A549 (cell line): ENCODE measurements around the gene TGM4. TPM values are rescaled to one million over a fixed set of nuclear protein-coding genes. Genes with fewer than 3 reads are reported as not detected.

Experiments used
- ATAC-seq, 2 experiments: fragments of 200-7000 bp in 1 of 2; fragments of >200 bp in 1 of 2; cut with Nextera tagmentation in 1 of 2; cut with Tn5 transposase in 1 of 2; 3 replicates each; pipeline versions ENCODE4 v1.8.0 to v1.9.1; 2018 to 2020; ENCODE audit warnings: mild to moderate bottlenecking in 1 of 2, moderate library complexity in 1 of 2
- CTCF ChIA-PET: fragments of 300-600 bp; sonication (Branson Sonifier 250); formaldehyde crosslinking; extraction: SDS; loops from one replicate; lab custom pipeline; 2021; ENCODE audit warnings: antibody characterized with exemption, inconsistent platforms; lab: Yijun Ruan, JAX
- POLR2A ChIA-PET: fragments of 350-600 bp; formaldehyde crosslinking; extraction: SDS; loops from one replicate; lab custom pipeline; 2021; ENCODE audit warnings: antibody characterized with exemption, inconsistent platforms; lab: Yijun Ruan, JAX
- DNase-seq, 2 experiments: peaks; one replicate each; pipeline versions ENCODE4 v3.0.0 to v3.0.0-alpha.2; 2011 to 2016; ENCODE audit warnings: low read depth in 1 of 2, low spot score in 1 of 2
- FAIRE-seq: peaks from 2 replicates; lab custom pipeline; 2011; peaks lifted over from hg19 to GRCh38; lab: Jason Lieb, UNC
- H3K27ac ChIP-seq, 2 experiments: fragments of >200 bp; sonication (Bioruptor Twin); formaldehyde crosslinking; 3 replicates each; pipeline ENCODE4 v1.5.1; 2016 to 2017
- H3K4me1 ChIP-seq: fragments of >200 bp; sonication (Bioruptor Twin); formaldehyde crosslinking; 3 replicates; pipeline ENCODE4 v1.6.1; 2016
- H3K4me2 ChIP-seq: fragments of >200 bp; sonication (Bioruptor Twin); formaldehyde crosslinking; 3 replicates; pipeline ENCODE4 v1.6.1; 2016
- H3K4me3 ChIP-seq: fragments of >200 bp; sonication (Bioruptor Twin); formaldehyde crosslinking; 3 replicates; pipeline ENCODE4 v1.5.1; 2016
- H3K9me3 ChIP-seq: fragments of >200 bp; sonication (Bioruptor Twin); formaldehyde crosslinking; 3 replicates; pipeline ENCODE4 v1.6.1; 2016
- BHLHE40 ChIP-seq: IDR thresholded peaks from 2 replicates; pipeline ENCODE4 v1.6.1; 2012; ENCODE audit warnings: low read depth, low read length, inconsistent platforms
- CBX8 ChIP-seq: fragments of 200-600 bp; sonication (generic); IDR thresholded peaks from 2 replicates; pipeline ENCODE4 v1.6.1; 2016
- CEBPB ChIP-seq, 2 experiments: fragments of >200 bp in 1 of 2; sonication (Bioruptor Twin) in 1 of 2; formaldehyde crosslinking in 1 of 2; IDR thresholded peaks; 2 replicates each; pipeline ENCODE4 v1.6.1; 2012 to 2016
- CHD4 ChIP-seq: fragments of 200-600 bp; sonication (generic); IDR thresholded peaks from 2 replicates; pipeline ENCODE4 v1.6.1; 2016; ENCODE audit warnings: antibody characterized with exemption, mild to moderate bottlenecking, borderline replicate concordance
- EHMT2 ChIP-seq: fragments of 200-600 bp; sonication (generic); IDR thresholded peaks from 2 replicates; pipeline ENCODE4 v1.6.1; 2016; ENCODE audit warnings: antibody characterized with exemption, low read depth, mild to moderate bottlenecking, moderate library complexity
- EP300 ChIP-seq, 2 experiments: fragments of >200 bp; sonication (Bioruptor Twin); formaldehyde crosslinking; IDR thresholded peaks; 2 replicates in 1 of 2; 3 replicates in 1 of 2; pipeline ENCODE4 v1.6.1; 2016 to 2017
- FOSB ChIP-seq: fragments of 250-450 bp; sonication (Bioruptor Pico); IDR thresholded peaks from 2 replicates; pipeline ENCODE4 v1.5.0; 2020; ENCODE audit warnings: mild to moderate bottlenecking, moderate library complexity
- FOXS1 ChIP-seq: fragments of 250-450 bp; sonication (Bioruptor Pico); IDR thresholded peaks from 2 replicates; pipeline ENCODE4 v1.5.0; 2020; ENCODE audit warnings: mild to moderate bottlenecking, moderate library complexity
- GATA3 ChIP-seq: IDR thresholded peaks from 2 replicates; pipeline ENCODE4 v1.6.1; 2012; ENCODE audit warnings: borderline replicate concordance
- HDAC2 ChIP-seq: fragments of 200-600 bp; sonication (generic); IDR thresholded peaks from 2 replicates; pipeline ENCODE4 v1.6.1; 2016
- HEYL ChIP-seq: fragments of 250-450 bp; sonication (Bioruptor Pico); IDR thresholded peaks from 2 replicates; pipeline ENCODE4 v1.8.0; 2021; ENCODE audit warnings: mild to moderate bottlenecking, moderate library complexity
- HOXA7 ChIP-seq: fragments of 250-450 bp; sonication (Bioruptor Pico); IDR thresholded peaks from 2 replicates; pipeline ENCODE4 v1.5.0; 2020; ENCODE audit warnings: mild to moderate bottlenecking, moderate library complexity
- HOXB13 ChIP-seq: fragments of 250-450 bp; sonication (Bioruptor Pico); IDR thresholded peaks from 2 replicates; pipeline ENCODE4 v1.5.0; 2020; ENCODE audit warnings: low read depth, mild to moderate bottlenecking, moderate library complexity
- HOXB5 ChIP-seq: fragments of 250-450 bp; sonication (Bioruptor Pico); IDR thresholded peaks from 2 replicates; pipeline ENCODE4 v1.5.0; 2020; ENCODE audit warnings: mild to moderate bottlenecking, moderate library complexity
- JUNB ChIP-seq: fragments of >200 bp; sonication (Bioruptor Twin); formaldehyde crosslinking; IDR thresholded peaks from 2 replicates; pipeline ENCODE4 v1.6.1; 2016
- KDM5A ChIP-seq: fragments of 200-600 bp; sonication (generic); IDR thresholded peaks from 2 replicates; pipeline ENCODE4 v1.6.1; 2016; ENCODE audit warnings: antibody characterized with exemption, mild to moderate bottlenecking
- MAZ ChIP-seq: fragments of 150-350 bp; IDR thresholded peaks from 2 replicates; pipeline ENCODE4 v1.6.1; 2014; ENCODE audit warnings: antibody characterized with exemption, low read depth, low read length, borderline replicate concordance
- NFE2L2 ChIP-seq: fragments of 150-350 bp; conservative IDR thresholded peaks from 2 replicates; pipeline ENCODE4 v1.6.1; 2014; ENCODE audit warnings: low read length
- PHF8 ChIP-seq: fragments of 200-600 bp; sonication (generic); IDR thresholded peaks from 2 replicates; pipeline ENCODE4 v1.6.1; 2016; ENCODE audit warnings: low read depth, mild to moderate bottlenecking, antibody characterized with exemption, moderate library complexity, borderline replicate concordance
- POLR2A ChIP-seq: IDR thresholded peaks from 2 replicates; pipeline ENCODE4 v1.6.1; 2012; ENCODE audit warnings: mild to moderate bottlenecking, low read length
- RAD21 ChIP-seq, 2 experiments: fragments of >200 bp in 1 of 2; sonication (Bioruptor Twin) in 1 of 2; formaldehyde crosslinking in 1 of 2; IDR thresholded peaks in 1 of 2; conservative IDR thresholded peaks in 1 of 2; 2 replicates in 1 of 2; 3 replicates in 1 of 2; pipeline ENCODE4 v1.6.1; 2012 to 2018; ENCODE audit warnings: inconsistent platforms in 1 of 2
- RARB ChIP-seq: fragments of 250-450 bp; sonication (Bioruptor Pico); IDR thresholded peaks from 2 replicates; pipeline ENCODE4 v1.8.0; 2021; ENCODE audit warnings: mild to moderate bottlenecking, moderate library complexity
- RCOR1 ChIP-seq: fragments of 150-350 bp; IDR thresholded peaks from 2 replicates; pipeline ENCODE4 v1.6.1; 2014; ENCODE audit warnings: antibody characterized with exemption, low read length, low read depth
- RFX5 ChIP-seq: fragments of 450-650 bp; IDR thresholded peaks from 2 replicates; pipeline ENCODE4 v1.7.1; 2014; ENCODE audit warnings: antibody characterized with exemption, mild to moderate bottlenecking, moderate library complexity
- RNF2 ChIP-seq: fragments of 200-600 bp; sonication (generic); IDR thresholded peaks from 2 replicates; pipeline ENCODE4 v1.6.1; 2016; ENCODE audit warnings: low read depth, mild to moderate bottlenecking, antibody characterized with exemption, moderate library complexity, borderline replicate concordance
- TP53 ChIP-seq: fragments of 250-450 bp; sonication (Bioruptor Pico); IDR thresholded peaks from 2 replicates; pipeline ENCODE4 v1.5.0; 2021; ENCODE audit warnings: mild to moderate bottlenecking, moderate library complexity
- ZC3H11A ChIP-seq: fragments of 450-650 bp; IDR thresholded peaks from 2 replicates; pipeline ENCODE4 v1.6.1; 2014; ENCODE audit warnings: antibody characterized with exemption, mild to moderate bottlenecking
- ZSCAN20 ChIP-seq: fragments of 250-450 bp; sonication (Bioruptor Pico); IDR thresholded peaks from 2 replicates; pipeline ENCODE4 v1.8.0; 2022; ENCODE audit warnings: mild to moderate bottlenecking, moderate library complexity
- WGBS: methylation state at CpG from one replicate; pipeline ENCODE4 v1.1.6; 2017; ENCODE audit errors: missing lambda C conversion rate; 5-methylcytosine and 5-hydroxymethylcytosine counted together
- polyA plus RNA-seq, 4 experiments: library from polyadenylated mRNA; depleted of rRNA in 3 of 4; stranded (reverse); fragments of >200 nt; fragmentation: RNase III in 1 of 4; extraction: RNeasy Plus Mini Kit Qiagen cat#74134 plus additional on column Dnase treatment in 1 of 4; gene quantifications; 2 replicates in 3 of 4; 3 replicates in 1 of 4; pipeline ENCODE4 v1.2.3, GENCODE V29; 2011 to 2017
- TF ChIP-seq, protein P1 (sequence below): fragments of 450-650 bp; IDR thresholded peaks from 2 replicates; pipeline ENCODE4 v1.6.1; 2014; ENCODE audit warnings: antibody characterized with exemption
- TF ChIP-seq, protein P2 (sequence below): fragments of 250-450 bp; sonication (Bioruptor Pico); IDR thresholded peaks from 2 replicates; pipeline ENCODE4 v1.5.0; 2020; ENCODE audit warnings: low read depth, mild to moderate bottlenecking, moderate library complexity
- TF ChIP-seq, protein P3 (sequence below): fragments of 250-450 bp; sonication (Bioruptor Pico); IDR thresholded peaks from 2 replicates; pipeline ENCODE4 v1.5.0; 2021; ENCODE audit warnings: mild to moderate bottlenecking, moderate library complexity, borderline replicate concordance
- TF ChIP-seq, protein P4 (sequence below): fragments of >200 bp; sonication (Bioruptor Twin); formaldehyde crosslinking; IDR thresholded peaks from 3 replicates; pipeline ENCODE4 v1.5.1; 2016

TGM4 gene
- polyA plus RNA-seq, 2 of the 4 experiments (the other 2 are of a cell fraction), result 0.01 TPM; not detected in 1

DNA sequence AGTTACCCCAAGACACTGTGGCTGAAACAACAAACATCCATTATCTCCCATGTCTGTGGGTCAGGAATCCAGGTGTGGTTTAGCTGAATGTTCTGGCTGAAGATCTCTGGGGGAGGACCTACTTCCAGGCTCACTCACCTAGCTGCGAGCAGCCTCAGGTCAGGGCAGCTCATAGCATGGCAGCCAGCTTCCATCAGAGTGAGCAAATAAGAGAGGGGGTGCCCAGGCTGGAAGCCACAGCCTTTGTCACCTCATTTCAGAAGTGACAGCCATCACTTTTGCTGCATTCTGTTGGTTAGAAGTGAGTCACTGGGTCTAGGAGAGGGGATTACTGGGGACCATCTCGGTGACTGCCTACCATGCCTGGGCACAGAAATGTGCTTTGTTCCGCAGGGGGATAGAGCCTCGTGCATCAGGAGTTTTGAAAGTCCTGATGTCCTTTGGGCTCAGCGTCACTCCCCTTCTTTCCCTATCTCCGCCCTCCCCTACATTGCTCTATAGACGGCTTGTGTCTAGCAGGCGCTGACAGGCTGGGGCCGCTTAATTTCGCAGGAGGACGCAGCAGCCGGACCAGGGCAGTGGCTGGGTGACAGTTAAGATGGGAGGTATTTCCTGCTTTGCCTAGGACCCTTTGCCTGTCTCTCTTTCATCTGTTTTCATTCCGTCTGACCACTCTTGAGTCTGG lies 25.4 kb downstream of the TGM4 start (continued):
- TF ChIP-seq GATA3 (no peak), ZSCAN20 (CRISPR knock-in tag) (no peak), TP53 (CRISPR knock-in tag) (no peak), CBX8 (no peak), RAD21 (conservative IDR thresholded peaks at IDR 0.05 in 1 of 2, IDR thresholded peaks at IDR 0.05 in 1 of 2) (no peak)

DNA sequence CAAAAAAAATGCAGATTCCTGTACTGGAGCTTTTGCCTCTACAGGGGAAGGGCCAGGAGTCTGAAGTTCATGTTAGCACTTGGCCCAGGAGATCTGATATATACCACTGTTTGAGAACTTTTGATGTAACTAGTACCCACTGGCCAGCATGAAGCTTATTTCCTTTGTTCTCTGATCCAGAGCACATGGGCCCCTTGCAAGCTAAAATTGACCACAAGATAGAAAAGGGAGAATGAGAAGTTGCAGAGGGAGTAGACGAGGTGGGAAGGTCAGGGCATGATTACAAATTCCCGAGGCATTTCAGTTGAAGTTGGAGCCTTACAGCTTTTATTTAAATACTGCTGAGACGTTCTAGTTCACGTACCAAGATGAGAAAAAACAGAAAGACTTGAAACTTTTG lies 28.2 kb downstream of the TGM4 start:
- Histone ChIP-seq H3K4me1 (no peaks in the 10 kb centered on the region), H3K9me3 (peaks cover 3% of the 10 kb centered on the region; the same call in 1 of the 3 replicates), H3K27ac (no peak overlapping the region), H3K4me2 (no peak overlapping the region), H3K4me3 (no peak overlapping the region)
- DNase-seq, result no peak
- WGBS, result 73% methylated on average over 4 of the region's 4 CpGs
- ATAC-seq, result no peak
- CTCF ChIA-PET, result no interaction called here
- POLR2A ChIA-PET, result no interaction called here
- FAIRE-seq, result no peak
- no peak for TF ChIP-seq FOXS1 (CRISPR knock-in tag)
- TF ChIP-seq ZC3H11A, result no peak
- no peak for TF ChIP-seq MAZ
- no peak for TF ChIP-seq RFX5
- TF ChIP-seq, protein P1, sequence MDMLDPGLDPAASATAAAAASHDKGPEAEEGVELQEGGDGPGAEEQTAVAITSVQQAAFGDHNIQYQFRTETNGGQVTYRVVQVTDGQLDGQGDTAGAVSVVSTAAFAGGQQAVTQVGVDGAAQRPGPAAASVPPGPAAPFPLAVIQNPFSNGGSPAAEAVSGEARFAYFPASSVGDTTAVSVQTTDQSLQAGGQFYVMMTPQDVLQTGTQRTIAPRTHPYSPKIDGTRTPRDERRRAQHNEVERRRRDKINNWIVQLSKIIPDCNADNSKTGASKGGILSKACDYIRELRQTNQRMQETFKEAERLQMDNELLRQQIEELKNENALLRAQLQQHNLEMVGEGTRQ, result no peak
- TF ChIP-seq HEYL (CRISPR knock-in tag), result no peak
- TF ChIP-seq CHD4, result no peak
- TF ChIP-seq JUNB, result no peak
- TF ChIP-seq EHMT2, result no peak
- TF ChIP-seq HOXB5 (CRISPR knock-in tag), result no peak
- no peak for TF ChIP-seq HOXB13 (CRISPR knock-in tag)
- TF ChIP-seq EP300 (IDR thresholded peaks at IDR 0.05), result no peak
- no peak for TF ChIP-seq PHF8
- TF ChIP-seq FOSB, result no peak
- TF ChIP-seq RCOR1, result no peak
- TF ChIP-seq RARB (CRISPR knock-in tag), result no peak

DNA sequence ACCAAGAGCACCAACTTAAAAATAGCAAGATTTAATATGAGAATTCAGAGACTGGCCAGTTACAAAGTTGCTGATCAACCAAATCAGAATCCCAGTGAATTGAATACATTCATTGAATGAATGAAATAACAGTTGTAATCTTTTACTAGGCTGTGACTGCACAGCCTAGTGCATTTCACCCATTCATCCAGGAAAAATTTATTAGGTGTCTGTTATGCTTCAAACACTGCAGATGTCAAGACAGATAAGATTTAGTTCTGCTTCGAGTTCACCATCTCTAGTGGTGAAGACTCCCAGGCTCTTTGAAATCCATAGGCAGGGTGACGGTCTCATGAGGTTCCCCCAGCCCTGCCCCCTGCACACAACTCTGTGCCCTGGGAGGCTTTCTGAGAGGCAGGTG lies 28.9 kb downstream of the TGM4 start:
- ChIA-PET CTCF (no interaction called here), POLR2A (no interaction called here)
- ATAC-seq, result no peak
- Histone ChIP-seq H3K9me3 (peaks cover 3% of the 10 kb centered on the region; the same call in 1 of the 3 replicates), H3K4me1 (no peaks in the 10 kb centered on the region), H3K27ac (no peak overlapping the region), H3K4me2 (no peak overlapping the region), H3K4me3 (no peak overlapping the region)
- no peak for DNase-seq
- no peak for FAIRE-seq
- WGBS, result 29% methylated on average over 1 of the region's 2 CpGs
- TF ChIP-seq GATA3 (no peak), BHLHE40 (no peak), RNF2 (no peak), NFE2L2 (no peak), HDAC2 (no peak), HOXB5 (CRISPR knock-in tag) (no peak), HOXA7 (CRISPR knock-in tag) (no peak), CEBPB (IDR thresholded peaks at IDR 0.05) (no peak), EP300 (IDR thresholded peaks at IDR 0.05) (no peak), POLR2A (no peak), KDM5A (no peak), TP53 (CRISPR knock-in tag) (no peak)
- TF ChIP-seq, protein P2, sequence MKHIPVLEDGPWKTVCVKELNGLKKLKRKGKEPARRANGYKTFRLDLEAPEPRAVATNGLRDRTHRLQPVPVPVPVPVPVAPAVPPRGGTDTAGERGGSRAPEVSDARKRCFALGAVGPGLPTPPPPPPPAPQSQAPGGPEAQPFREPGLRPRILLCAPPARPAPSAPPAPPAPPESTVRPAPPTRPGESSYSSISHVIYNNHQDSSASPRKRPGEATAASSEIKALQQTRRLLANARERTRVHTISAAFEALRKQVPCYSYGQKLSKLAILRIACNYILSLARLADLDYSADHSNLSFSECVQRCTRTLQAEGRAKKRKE (CRISPR knock-in tag), result no peak
- TF ChIP-seq, protein P3, sequence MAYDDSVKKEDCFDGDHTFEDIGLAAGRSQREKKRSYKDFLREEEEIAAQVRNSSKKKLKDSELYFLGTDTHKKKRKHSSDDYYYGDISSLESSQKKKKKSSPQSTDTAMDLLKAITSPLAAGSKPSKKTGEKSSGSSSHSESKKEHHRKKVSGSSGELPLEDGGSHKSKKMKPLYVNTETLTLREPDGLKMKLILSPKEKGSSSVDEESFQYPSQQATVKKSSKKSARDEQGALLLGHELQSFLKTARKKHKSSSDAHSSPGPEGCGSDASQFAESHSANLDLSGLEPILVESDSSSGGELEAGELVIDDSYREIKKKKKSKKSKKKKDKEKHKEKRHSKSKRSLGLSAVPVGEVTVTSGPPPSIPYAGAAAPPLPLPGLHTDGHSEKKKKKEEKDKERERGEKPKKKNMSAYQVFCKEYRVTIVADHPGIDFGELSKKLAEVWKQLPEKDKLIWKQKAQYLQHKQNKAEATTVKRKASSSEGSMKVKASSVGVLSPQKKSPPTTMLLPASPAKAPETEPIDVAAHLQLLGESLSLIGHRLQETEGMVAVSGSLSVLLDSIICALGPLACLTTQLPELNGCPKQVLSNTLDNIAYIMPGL, result no peak
- TF ChIP-seq, protein P4, sequence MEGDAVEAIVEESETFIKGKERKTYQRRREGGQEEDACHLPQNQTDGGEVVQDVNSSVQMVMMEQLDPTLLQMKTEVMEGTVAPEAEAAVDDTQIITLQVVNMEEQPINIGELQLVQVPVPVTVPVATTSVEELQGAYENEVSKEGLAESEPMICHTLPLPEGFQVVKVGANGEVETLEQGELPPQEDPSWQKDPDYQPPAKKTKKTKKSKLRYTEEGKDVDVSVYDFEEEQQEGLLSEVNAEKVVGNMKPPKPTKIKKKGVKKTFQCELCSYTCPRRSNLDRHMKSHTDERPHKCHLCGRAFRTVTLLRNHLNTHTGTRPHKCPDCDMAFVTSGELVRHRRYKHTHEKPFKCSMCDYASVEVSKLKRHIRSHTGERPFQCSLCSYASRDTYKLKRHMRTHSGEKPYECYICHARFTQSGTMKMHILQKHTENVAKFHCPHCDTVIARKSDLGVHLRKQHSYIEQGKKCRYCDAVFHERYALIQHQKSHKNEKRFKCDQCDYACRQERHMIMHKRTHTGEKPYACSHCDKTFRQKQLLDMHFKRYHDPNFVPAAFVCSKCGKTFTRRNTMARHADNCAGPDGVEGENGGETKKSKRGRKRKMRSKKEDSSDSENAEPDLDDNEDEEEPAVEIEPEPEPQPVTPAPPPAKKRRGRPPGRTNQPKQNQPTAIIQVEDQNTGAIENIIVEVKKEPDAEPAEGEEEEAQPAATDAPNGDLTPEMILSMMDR, result no peak
